HG02759 (cell line): ENCODE measurements around the gene RHBDL2.
"Not testable (repeated sequence)": the region's sequence is repeated elsewhere in the genome, so short reads cannot be mapped to it uniquely, and the experiment has no call there.

Experiments used
- ATAC-seq: cut with Tn5 transposase; IDR thresholded peaks from one replicate; pipeline ENCODE4 v1.9.1; 2021; ENCODE audit warnings: mild to moderate bottlenecking, moderate library complexity; ENCODE audit not compliant: unreplicated experiment

RHBDL2 gene

GRCh38 chr1:38938722-38939260 is 2.8 kb downstream of the RHBDL2 start:
- no peak for ATAC-seq

GRCh38 chr1:38932571-38932970 is 9.1 kb downstream of the RHBDL2 start:
- ATAC-seq = no peak

GRCh38 chr1:38929476-38929875 is 12.2 kb downstream of the RHBDL2 start:
- ATAC-seq = no peak

- no peak for ATAC-seq
Measured at GRCh38 chr1:38929054-38929453, 12.6 kb downstream of the RHBDL2 start.

- ATAC-seq = no peak
Measured at GRCh38 chr1:38926091-38926490, 15.5 kb downstream of the RHBDL2 start.

GRCh38 chr1:38925391-38925790 is 16.2 kb downstream of the RHBDL2 start:
- ATAC-seq = no peak

GRCh38 chr1:38923607-38924006 is 18.0 kb downstream of the RHBDL2 start:
- no peak for ATAC-seq

GRCh38 chr1:38919130-38919529 is 22.5 kb downstream of the RHBDL2 start:
- ATAC-seq = no peak

- no peak for ATAC-seq
Measured at GRCh38 chr1:38918568-38918967, 23.1 kb downstream of the RHBDL2 start.

GRCh38 chr1:38917772-38918171 is 23.9 kb downstream of the RHBDL2 start:
- ATAC-seq = no peak

- no peak for ATAC-seq
Measured at GRCh38 chr1:38917337-38917736, 24.3 kb downstream of the RHBDL2 start.

GRCh38 chr1:38915352-38915948 is 26.2 kb downstream of the RHBDL2 start:
- ATAC-seq = no peak

- not testable (repeated sequence) for ATAC-seq
Measured at GRCh38 chr1:38914908-38915307, 26.7 kb downstream of the RHBDL2 start.

GRCh38 chr1:38908821-38909220 is 32.8 kb downstream of the RHBDL2 start:
- ATAC-seq = no peak

- no peak for ATAC-seq
Measured at GRCh38 chr1:38905985-38906384, 35.6 kb downstream of the RHBDL2 start.

GRCh38 chr1:38899560-38899959 is 42.1 kb downstream of the RHBDL2 start:
- no peak for ATAC-seq

- ATAC-seq = no peak
Measured at GRCh38 chr1:38898653-38899230, 42.9 kb downstream of the RHBDL2 start.

GRCh38 chr1:38896169-38896568 is 45.5 kb downstream of the RHBDL2 start:
- no peak for ATAC-seq

- no peak for ATAC-seq
Measured at GRCh38 chr1:38892976-38893375, 48.7 kb downstream of the RHBDL2 start.

- ATAC-seq = no peak
Measured at GRCh38 chr1:38891753-38892152, 49.9 kb downstream of the RHBDL2 start.

- no peak for ATAC-seq
Measured at GRCh38 chr1:38889589-38889988, 52.0 kb downstream of the RHBDL2 start.

- no peak for ATAC-seq
Measured at GRCh38 chr1:38888423-38889333, 53.0 kb downstream of the RHBDL2 start.
